Ishikawa (cell line): ENCODE results near the gene BCL2L2.

Experiments
- EP300 ChIP-seq: IDR thresholded peaks from 2 replicates; pipeline ENCODE4 v1.6.1; 2012; ENCODE audit warnings: borderline replicate concordance
- FOXM1 ChIP-seq: IDR thresholded peaks from 2 replicates; pipeline ENCODE4 v1.6.1; 2012; ENCODE audit warnings: low read depth, borderline replicate concordance
- MAX ChIP-seq: IDR thresholded peaks from 2 replicates; pipeline ENCODE4 v1.6.1; 2012
- NFIC ChIP-seq: IDR thresholded peaks from 2 replicates; pipeline ENCODE4 v1.6.1; 2012
- RAD21 ChIP-seq: IDR thresholded peaks from 2 replicates; pipeline ENCODE4 v1.6.1; 2012; ENCODE audit warnings: low read depth
- REST ChIP-seq: IDR thresholded peaks from 2 replicates; pipeline ENCODE4 v1.6.1; 2012; ENCODE audit warnings: low read depth, mild to moderate bottlenecking
- TAF1 ChIP-seq: IDR thresholded peaks from 2 replicates; pipeline ENCODE4 v1.6.1; 2012; ENCODE audit warnings: low read depth, mild to moderate bottlenecking
- USF1 ChIP-seq: IDR thresholded peaks from 2 replicates; pipeline ENCODE4 v1.6.1; 2012
- YY1 ChIP-seq: IDR thresholded peaks from 2 replicates; pipeline ENCODE4 v1.6.1; 2012; ENCODE audit warnings: low read depth

GRCh38 chr14:23361320-23361719, 54.7 kb downstream of the BCL2L2 start:
- TF ChIP-seq MAX (no peak), RAD21 (no peak), EP300 (no peak), YY1 (no peak), REST (no peak), NFIC (no peak), USF1 (no peak), TAF1 (no peak), FOXM1 (no peak)
